Activated CD8-positive, alpha-beta T cell treated with anti-CD3 and anti-CD28 coated beads, Interleukin-2, amount 10 ng/mL, durations not matched to agents 7 days and 5 days (primary cell): Measurements from ENCODE around the gene BAZ1A. TPM values are rescaled to one million over a fixed set of nuclear protein-coding genes. Genes with fewer than 3 reads are reported as not detected.

Source experiments
- total RNA-seq, 2 experiments: library from RNA; stranded (reverse); gene quantifications; one replicate each; pipeline ENCODE4 v1.2.3, GENCODE V29; 2021

BAZ1A gene
- total RNA-seq, 2 experiments from 2014 or later: 52.7 to 54.2 TPM

Other genes with a start within 250 kb of the BAZ1A start
- gene SNX6, start 245.2 kb downstream of the BAZ1A start, total RNA-seq: 10 to 100 TPM; 83.3 to 84.3 TPM
- gene CFL2, start 160.8 kb downstream of the BAZ1A start, total RNA-seq: 1 to 10 TPM; 6.7 to 7.1 TPM
- 10 to 100 TPM; 58.6 to 61.6 TPM for gene SRP54, start 107.6 kb upstream of the BAZ1A start, total RNA-seq
- 10 to 100 TPM; 40.5 to 41.5 TPM for gene FAM177A1, start 170.9 kb upstream of the BAZ1A start, total RNA-seq
- gene PPP2R3C, start 246.6 kb upstream of the BAZ1A start, total RNA-seq: 10 to 100 TPM; 33.3 to 38.6 TPM
- 10 to 100 TPM; 32.5 to 35.4 TPM for gene PRORP, start 247.2 kb upstream of the BAZ1A start, total RNA-seq